SH-SY5Y (cell line): ENCODE data around the gene HACL1.

Experiments
- GATA2 ChIP-seq: IDR thresholded peaks from 2 replicates; pipeline ENCODE4 v1.6.1; 2011; ENCODE audit warnings: mild to moderate bottlenecking, low read depth, low read length
- GATA3 ChIP-seq: IDR thresholded peaks from 2 replicates; pipeline ENCODE4 v1.6.1; 2011; ENCODE audit warnings: low read depth, mild to moderate bottlenecking, low read length, moderate library complexity

Gene HACL1

DNA sequence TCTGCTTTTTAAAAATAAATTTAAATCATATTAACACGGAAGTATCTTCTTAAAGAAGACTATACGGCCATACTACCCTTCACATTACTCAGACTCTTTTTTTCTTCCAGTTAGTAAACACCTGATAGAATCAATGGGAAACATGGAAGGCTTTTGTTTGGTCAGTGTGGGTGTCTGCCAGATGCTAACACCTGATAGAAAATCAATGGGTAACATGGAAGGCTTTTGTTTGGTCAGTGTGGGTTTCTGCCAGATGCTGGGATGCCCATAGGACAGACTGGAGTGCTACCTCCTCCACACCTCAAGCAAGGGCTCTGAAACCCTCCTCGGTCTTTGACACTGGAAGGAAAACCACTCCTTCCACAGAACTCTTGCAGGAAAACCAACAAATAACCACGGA, 29.2 kb downstream of the HACL1 start:
- TF ChIP-seq GATA2 (no peak), GATA3 (no peak)

DNA sequence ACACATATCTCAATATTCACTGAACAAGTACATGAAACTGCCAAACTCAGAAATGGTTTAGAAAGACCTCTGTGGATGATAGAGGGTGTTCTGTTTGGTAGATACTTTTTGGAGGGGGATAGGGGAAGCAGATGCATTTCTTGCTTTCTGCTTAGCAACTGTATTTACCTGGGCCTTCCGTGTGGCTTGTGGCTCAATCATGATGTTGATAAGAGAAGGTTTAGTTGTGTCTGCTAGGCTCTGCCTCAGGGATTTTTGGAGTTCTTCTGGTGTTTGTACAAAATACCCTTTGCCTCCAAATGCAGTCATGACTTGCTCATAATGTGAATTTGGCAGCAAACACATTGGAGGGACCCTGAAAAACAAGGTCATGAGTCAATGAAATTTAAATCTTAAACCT, 38.2 kb downstream of the HACL1 start:
- TF ChIP-seq GATA2 (no peak), GATA3 (no peak)

GRCh38 chr3:15562560-15562959, 38.8 kb downstream of the HACL1 start:
- no peak for TF ChIP-seq GATA2

GRCh38 chr3:15558581-15558980, 42.8 kb downstream of the HACL1 start:
- TF ChIP-seq GATA2 (no peak), GATA3 (no peak)

- no peak for TF ChIP-seq GATA3
Observed at GRCh38 chr3:15557511-15557946, 43.8 kb downstream of the HACL1 start.

DNA sequence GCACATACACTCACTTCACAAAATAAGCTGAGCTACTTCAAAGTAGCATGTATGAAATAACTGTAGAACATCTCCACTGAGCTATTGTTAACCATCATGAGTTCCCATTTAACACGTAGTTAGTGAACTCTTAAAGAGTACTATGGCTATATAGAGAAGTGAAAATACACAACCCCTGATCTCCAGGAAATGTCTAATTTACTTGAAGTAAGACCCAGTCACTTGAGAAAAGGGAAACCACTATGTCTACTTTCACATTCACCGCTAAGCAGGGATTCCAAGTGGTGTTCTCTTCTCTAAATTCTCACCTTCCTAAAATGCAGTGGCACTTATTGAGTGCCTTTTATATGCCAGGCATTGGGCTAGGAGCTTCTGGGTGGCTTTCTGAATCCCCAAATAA, 44.9 kb downstream of the HACL1 start:
- TF ChIP-seq GATA3: no peak
- TF ChIP-seq GATA2: no peak

DNA sequence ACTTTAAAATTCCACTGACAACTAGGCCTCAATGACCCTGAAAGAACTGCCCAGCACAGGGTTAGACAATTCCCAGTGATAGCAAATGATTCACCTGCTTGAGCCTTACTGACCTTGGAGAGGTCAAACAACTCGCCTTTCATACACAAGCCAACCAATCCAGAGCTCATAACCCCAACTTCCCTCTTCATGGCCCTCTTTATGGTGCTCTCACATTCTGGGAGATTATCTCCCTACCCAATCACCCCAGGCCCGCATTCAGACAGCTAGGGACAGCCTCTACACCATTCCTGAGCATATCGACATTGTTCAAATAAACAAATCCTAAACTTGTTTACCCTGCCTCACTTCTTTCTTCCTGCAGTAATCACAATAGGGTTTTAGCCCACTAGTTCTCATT, 47.6 kb downstream of the HACL1 start:
- TF ChIP-seq GATA2 (no peak), GATA3 (no peak)

DNA sequence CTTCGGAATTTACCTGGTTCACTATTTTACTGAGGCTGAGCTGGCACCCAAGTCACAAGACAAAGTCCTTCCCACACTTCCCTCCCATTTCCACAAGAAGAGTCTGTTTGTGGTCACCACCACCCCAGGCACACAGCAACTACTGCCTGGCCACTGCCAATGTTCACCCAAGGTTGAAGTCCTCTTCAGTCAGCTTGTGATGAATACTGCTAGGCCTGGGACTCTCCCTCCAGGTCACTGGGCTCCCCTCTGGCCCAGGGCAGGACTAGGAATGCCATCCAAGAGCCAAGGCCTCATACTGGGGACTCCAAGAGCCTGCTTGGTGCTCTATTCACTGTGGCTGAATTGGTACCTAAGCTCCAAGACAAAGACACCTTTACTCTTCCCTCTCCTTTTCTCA, 49.5 kb downstream of the HACL1 start:
- no peak for TF ChIP-seq GATA3
- TF ChIP-seq GATA2: no peak

DNA sequence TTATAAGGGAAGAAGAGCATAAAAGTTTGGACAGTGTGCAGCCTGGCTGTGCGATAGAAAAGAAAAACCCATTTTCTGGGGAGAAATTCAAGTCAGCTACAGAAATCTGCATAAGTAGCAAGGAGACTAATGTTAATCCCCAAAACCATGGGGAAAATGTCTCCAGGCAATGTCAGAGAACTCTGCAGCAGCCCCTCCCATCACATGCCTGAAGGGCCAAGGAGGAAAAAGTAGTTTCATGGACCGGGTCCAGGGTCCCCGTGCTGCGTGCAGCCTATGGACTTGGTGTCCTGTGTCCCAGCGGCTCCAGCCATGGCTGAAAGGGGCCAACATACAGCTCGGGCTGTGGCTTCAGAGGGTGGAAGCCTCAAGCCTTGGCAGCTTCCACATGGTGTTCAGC, 51.5 kb downstream of the HACL1 start:
- no peak for TF ChIP-seq GATA3
- TF ChIP-seq GATA2: no peak

GRCh38 chr3:15542614-15543013, 58.8 kb downstream of the HACL1 start:
- TF ChIP-seq GATA2: no peak
- no peak for TF ChIP-seq GATA3

GRCh38 chr3:15541371-15541770, 60.0 kb downstream of the HACL1 start:
- no peak for TF ChIP-seq GATA2
- no peak for TF ChIP-seq GATA3

DNA sequence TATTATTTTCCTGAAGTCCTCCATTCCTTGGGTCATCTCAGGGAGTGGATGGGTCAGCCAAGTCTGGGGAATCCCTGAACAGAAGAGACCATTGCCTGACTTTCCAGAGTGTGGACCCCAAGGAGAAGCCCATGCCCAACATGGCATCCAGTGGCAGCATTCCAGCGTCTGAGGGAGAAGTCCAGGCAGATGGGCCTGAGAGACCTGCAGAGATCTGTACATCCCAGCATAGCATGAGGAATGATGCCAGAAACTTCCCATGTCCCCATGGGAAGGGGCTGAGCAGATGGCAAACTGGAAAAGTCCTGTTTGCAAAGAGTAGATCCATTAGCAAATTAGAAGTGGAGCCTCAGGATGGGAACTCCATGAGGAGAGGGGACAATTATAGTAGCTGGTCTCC, 62.3 kb downstream of the HACL1 start:
- TF ChIP-seq GATA2 (no peak), GATA3 (no peak)

DNA sequence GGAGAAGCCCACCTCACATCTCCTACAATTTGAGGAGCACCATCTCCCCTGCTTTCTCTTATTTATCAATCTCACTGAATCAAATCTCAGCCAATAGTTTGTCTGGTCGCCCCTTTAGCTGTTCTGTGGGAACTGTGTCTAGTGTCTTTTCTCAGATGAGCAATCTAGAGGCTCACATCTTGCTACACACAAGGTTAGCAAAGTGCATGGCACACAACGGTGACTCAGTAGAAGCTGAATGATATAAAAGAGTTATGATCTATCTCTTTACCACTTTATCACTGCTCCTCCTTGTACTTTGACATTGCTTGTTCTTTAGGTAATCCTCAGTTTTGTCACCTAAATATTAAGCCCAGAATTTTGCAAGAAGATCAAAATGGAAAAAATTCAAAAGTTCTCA, 63.0 kb downstream of the HACL1 start:
- TF ChIP-seq GATA3 (no peak), GATA2 (no peak)

DNA sequence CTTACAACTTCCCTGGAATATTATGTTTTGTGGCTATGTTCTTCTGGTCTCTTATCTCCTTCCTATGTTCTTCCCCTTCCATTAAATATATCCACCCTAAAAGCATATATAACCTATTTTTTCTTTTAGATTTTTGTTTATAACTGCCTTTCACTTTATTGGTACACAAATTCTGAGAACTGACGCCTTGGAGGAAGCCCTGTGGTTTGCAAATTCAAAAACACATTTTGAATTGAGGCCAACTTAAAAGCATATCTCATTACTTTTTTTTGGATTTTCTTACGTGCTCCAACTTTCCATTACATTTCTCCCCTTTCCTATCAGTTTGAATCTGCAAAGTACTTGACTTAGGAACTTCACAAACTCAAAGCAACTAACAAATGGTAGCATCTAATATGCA, 64.5 kb downstream of the HACL1 start:
- TF ChIP-seq GATA3 (no peak), GATA2 (no peak)

DNA sequence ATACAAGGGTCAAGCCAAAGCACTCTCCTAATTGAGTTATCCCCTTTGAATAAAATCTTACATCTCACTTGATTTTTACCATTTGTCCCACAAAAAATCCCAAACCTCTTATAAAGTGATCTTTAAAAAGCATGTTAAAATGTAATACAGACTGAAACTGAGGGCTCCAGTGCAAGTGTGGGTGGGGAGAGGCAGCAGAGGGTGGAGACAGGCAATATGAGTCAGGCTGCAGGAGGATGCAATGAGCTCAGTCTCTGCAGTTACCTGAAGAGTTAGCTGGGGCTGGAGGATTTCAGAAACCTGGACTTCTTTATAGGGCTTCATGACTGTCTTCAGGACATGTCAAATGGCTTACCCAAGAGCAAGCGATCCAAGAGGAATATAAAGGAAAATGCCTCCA, 65.6 kb downstream of the HACL1 start:
- TF ChIP-seq GATA3 (no peak), GATA2 (no peak)

DNA sequence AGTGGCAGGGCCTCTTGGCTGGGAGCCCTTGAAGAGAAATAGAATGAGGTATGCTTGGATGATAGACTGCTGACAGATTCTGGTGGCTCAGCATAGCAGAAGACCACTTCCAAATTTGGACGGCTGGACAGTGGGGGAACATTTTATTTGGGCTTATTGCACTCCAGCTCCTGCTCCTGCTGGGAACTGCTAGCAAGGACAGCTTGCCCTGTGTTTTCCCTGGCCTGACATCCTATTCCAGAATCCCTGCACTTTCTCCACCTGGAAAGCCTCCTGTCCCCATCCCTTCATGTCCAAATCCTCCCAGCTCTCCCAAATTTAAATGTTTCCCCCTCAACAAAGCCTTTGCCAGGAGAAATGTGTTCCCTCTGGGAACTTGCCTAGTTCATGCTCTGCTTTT, 70.0 kb downstream of the HACL1 start:
- no peak for TF ChIP-seq GATA3
- no peak for TF ChIP-seq GATA2

- TF ChIP-seq GATA3: no peak
- no peak for TF ChIP-seq GATA2
Observed at GRCh38 chr3:15528854-15529537, 72.4 kb downstream of the HACL1 start.
